ENCODE measurements around the gene EDNRB. TPM values are rescaled to one million over a fixed set of nuclear protein-coding genes. Genes with fewer than 3 reads are reported as not detected.

Gene EDNRB
- total RNA-seq, 4 donors from 2014 or later = 7.7 to 21.5 (median 12.2) TPM

DNA sequence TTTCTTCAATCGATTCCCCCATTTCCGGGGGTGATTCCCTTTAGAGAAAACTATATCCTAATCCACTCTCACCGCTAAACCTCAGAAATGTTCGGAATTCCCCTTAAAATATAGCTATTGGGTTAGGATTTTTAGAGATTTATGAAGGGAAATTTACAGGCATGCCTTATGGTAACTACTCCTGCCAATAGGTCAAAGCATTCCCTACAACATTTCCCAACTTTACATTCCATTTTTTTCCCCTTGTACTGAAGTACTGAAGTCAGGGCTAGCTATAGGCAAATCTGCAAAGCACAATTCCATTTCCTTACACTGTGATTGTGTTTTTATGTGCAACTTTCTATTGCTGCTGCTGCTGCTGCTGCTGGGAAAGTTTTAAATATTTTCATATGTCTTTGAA, 2.1 kb downstream of the EDNRB start:
- H3K4me3 ChIP-seq = peak overlapping the region in 2 of 4 donors; percentile 45 to 55
- H3K27ac ChIP-seq = peak overlapping the region in 2 of 4 donors; percentile 13 to 48
- no peak for DNase-seq
- no peaks in the 10 kb centered on the region for H3K27me3 ChIP-seq
- H3K36me3 ChIP-seq = no peaks in the 10 kb centered on the region
- H3K9me3 ChIP-seq = no peaks in the 10 kb centered on the region
- no peaks in the 10 kb centered on the region for H3K4me1 ChIP-seq
- TF ChIP-seq, protein P1, sequence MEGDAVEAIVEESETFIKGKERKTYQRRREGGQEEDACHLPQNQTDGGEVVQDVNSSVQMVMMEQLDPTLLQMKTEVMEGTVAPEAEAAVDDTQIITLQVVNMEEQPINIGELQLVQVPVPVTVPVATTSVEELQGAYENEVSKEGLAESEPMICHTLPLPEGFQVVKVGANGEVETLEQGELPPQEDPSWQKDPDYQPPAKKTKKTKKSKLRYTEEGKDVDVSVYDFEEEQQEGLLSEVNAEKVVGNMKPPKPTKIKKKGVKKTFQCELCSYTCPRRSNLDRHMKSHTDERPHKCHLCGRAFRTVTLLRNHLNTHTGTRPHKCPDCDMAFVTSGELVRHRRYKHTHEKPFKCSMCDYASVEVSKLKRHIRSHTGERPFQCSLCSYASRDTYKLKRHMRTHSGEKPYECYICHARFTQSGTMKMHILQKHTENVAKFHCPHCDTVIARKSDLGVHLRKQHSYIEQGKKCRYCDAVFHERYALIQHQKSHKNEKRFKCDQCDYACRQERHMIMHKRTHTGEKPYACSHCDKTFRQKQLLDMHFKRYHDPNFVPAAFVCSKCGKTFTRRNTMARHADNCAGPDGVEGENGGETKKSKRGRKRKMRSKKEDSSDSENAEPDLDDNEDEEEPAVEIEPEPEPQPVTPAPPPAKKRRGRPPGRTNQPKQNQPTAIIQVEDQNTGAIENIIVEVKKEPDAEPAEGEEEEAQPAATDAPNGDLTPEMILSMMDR (IDR thresholded peaks at IDR 0.05) = no peak
- no peak for TF ChIP-seq POLR2A (IDR thresholded peaks at IDR 0.05)

DNA sequence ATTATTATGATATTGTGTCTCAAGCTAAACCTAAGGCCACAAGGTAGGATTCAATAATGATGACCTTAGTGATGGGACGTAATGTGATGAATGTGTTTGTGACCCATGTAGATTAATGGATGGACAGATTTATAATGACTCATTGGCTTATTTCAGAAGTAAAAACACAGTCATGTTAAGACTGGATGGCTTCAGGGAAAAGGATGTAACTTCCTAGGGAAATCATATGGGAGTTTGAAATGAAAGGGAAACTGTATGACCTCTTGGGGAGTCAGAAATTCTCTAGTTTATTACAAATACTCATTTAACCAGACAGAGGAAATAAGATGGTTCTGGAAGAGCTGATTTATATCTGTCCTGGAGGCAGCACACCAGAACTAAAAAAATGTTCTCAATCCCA, 2.9 kb downstream of the EDNRB start:
- H3K27me3 ChIP-seq = no peaks in the 10 kb centered on the region
- TF ChIP-seq, protein P1 (IDR thresholded peaks at IDR 0.05) = no peak
- no peak for TF ChIP-seq POLR2A (IDR thresholded peaks at IDR 0.05)
- H3K4me1 ChIP-seq = no peaks in the 10 kb centered on the region
- H3K36me3 ChIP-seq = no peaks in the 10 kb centered on the region
- peak overlapping the region in 2 of 4 donors; percentile 13 to 48 for H3K27ac ChIP-seq
- DNase-seq = no peak
- H3K4me3 ChIP-seq = peak overlapping the region in 2 of 4 donors; percentile 45 to 55
- no peaks in the 10 kb centered on the region for H3K9me3 ChIP-seq

DNA sequence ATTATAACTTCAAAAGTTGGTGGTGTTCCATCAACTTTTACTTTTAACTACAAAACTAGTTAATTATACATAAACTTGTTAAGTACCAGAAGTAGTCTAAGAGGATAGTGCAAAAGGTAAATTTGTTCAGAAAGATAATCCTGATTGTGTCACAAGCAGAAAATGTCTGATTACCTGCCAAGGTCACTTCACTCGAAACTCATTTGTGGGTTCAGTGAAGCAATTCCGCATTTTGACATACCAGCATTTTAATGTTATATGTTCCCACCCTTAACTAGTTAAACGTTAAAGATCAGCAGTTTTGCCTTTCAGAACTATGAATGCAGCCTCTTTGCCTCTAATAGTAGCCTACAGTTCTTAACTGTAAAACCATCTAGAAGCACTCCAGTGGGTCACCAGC, 5.6 kb downstream of the EDNRB start:
- DNase-seq = no peak
- Histone ChIP-seq H3K36me3 (no peaks in the 10 kb centered on the region), H3K4me3 (no peak overlapping the region), H3K9me3 (no peaks in the 10 kb centered on the region), H3K4me1 (no peaks in the 10 kb centered on the region), H3K27me3 (no peaks in the 10 kb centered on the region), H3K27ac (no peak overlapping the region)
- TF ChIP-seq, protein P1 (IDR thresholded peaks at IDR 0.05) = no peak
- no peak for TF ChIP-seq POLR2A (IDR thresholded peaks at IDR 0.05)

DNA sequence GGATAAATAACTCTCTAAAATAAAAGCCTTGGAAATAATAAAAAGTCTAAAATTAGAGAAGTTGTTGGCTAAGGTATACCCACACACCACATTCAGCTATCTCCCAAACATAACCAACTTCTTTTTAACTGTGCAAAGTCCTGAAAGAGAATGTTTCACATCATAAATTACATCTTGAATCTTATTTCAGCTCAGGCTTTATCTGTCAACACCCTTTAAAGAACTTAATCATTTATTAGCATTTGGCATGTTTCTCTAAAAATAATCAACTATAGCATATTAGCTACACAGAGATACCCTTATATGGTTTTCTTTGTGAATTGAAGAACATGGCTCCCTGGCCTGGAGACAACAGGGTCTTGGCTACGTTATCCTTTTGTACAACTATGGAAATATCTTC, 6.9 kb downstream of the EDNRB start:
- Histone ChIP-seq H3K4me3 (no peak overlapping the region), H3K27me3 (no peaks in the 10 kb centered on the region), H3K27ac (no peak overlapping the region)

DNA sequence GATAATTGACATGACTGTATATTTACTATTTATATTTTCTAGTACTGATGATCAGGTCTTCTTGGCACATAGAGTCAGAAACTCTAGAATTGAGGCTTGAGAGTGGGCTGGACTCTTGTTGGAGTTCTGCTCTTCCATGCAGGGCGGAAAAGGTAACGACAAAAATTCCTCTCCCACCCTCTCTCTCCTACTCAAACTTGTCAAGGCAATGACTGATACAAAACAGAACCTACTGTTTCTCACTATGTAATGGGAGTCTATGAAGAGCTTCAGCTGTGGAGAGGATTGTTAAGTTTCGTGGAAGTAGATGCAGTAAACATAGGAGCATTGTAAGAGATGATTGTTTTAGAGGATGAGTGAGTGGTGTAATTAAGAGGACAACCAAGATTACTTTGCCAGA, 8.8 kb downstream of the EDNRB start:
- H3K36me3 ChIP-seq = no peaks in the 10 kb centered on the region
- no peaks in the 10 kb centered on the region for H3K9me3 ChIP-seq
- H3K27me3 ChIP-seq = no peaks in the 10 kb centered on the region
- no peak overlapping the region for H3K27ac ChIP-seq
- TF ChIP-seq, protein P1 (IDR thresholded peaks at IDR 0.05) = no peak
- no peak for TF ChIP-seq POLR2A (IDR thresholded peaks at IDR 0.05)
- DNase-seq = no peak
- H3K4me3 ChIP-seq = no peak overlapping the region
- no peaks in the 10 kb centered on the region for H3K4me1 ChIP-seq

More for the DNA sequence above, 6.9 kb downstream of the EDNRB start:
- H3K36me3 ChIP-seq = no peaks in the 10 kb centered on the region
- no peaks in the 10 kb centered on the region for H3K4me1 ChIP-seq
- TF ChIP-seq, protein P1 (IDR thresholded peaks at IDR 0.05) = no peak
- TF ChIP-seq POLR2A (IDR thresholded peaks at IDR 0.05) = no peak
- H3K9me3 ChIP-seq = no peaks in the 10 kb centered on the region
- no peak for DNase-seq

DNA sequence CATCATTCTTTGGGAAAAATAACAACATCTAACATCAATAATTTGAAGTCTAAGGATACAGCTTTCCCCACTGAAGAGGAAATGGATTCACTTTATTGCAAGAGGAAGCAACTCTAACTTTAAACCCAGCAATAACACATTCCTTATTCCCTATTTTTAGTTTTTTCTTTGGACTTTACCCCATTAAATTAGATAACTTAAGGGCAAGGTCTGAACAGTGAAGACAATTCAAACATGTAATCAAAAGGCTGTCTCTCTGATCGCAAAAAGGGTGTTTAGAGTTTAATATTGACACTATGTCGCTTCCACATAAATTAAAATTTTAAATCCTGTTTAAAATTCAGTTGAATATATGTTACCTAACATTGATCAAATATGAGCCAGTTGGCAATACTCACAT, 10.1 kb downstream of the EDNRB start:
- H3K4me3 ChIP-seq = no peak overlapping the region
- H3K36me3 ChIP-seq = no peaks in the 10 kb centered on the region
- TF ChIP-seq, protein P1 (IDR thresholded peaks at IDR 0.05) = no peak
- TF ChIP-seq POLR2A (IDR thresholded peaks at IDR 0.05) = no peak
- no peaks in the 10 kb centered on the region for H3K4me1 ChIP-seq
- no peak for DNase-seq
- no peak overlapping the region for H3K27ac ChIP-seq
- H3K27me3 ChIP-seq = no peaks in the 10 kb centered on the region
- H3K9me3 ChIP-seq = no peaks in the 10 kb centered on the region

Measured in Peyer's patch (tissue), 4 donors.